Upper lobe of left lung (tissue), 4 donors: ENCODE measurements around the gene MILR1.

ENCODE experiments used
- CTCF ChIP-seq, 6 experiments: fragments of 450-650 bp in 4 of 6; fragments of 200-600 bp in 2 of 6; sonication (generic) in 2 of 6; IDR thresholded peaks; one replicate each; pipeline ENCODE4 v1.5.1; 2016 to 2019; ENCODE audit warnings: antibody characterized with exemption in 6 of 6
- POLR2A ChIP-seq, 4 donors: fragments of 450-650 bp; IDR thresholded peaks; one replicate each; pipeline ENCODE4 v1.5.1; 2016 to 2017; ENCODE audit warnings: antibody characterized with exemption in 4 of 4, mild to moderate bottlenecking in 2 of 4

- TF ChIP-seq CTCF (IDR thresholded peaks at IDR 0.05): peak in 4 of 6 experiments; percentile 27 to 46 (median 40)
- peak in 3 of 4 donors; percentile 54 to 76 (median 65) for TF ChIP-seq POLR2A (IDR thresholded peaks at IDR 0.05)
Observed at GRCh38 chr17:64505340-64506200, 56.7 kb downstream of the MILR1 start.
